Endothelial cell of umbilical vein (primary cell): ENCODE results near the gene KCNG3.

ENCODE experiments used
- POLR2A ChIP-seq: IDR thresholded peaks from 2 replicates; pipeline ENCODE4 v1.6.1; 2012; ENCODE audit warnings: low read depth, mild to moderate bottlenecking, control low read depth, low read length
- POLR2AphosphoS5 ChIP-seq: IDR thresholded peaks from 2 replicates; pipeline ENCODE4 v1.6.1; 2012; ENCODE audit warnings: low read depth, mild to moderate bottlenecking, control low read depth, low read length, moderate library complexity; ENCODE audit not compliant: insufficient read depth
- TF ChIP-seq, protein P1 (sequence below), 2 donors: IDR thresholded peaks; 1 replicate in 1 of 2; 2 replicates in 1 of 2; pipeline ENCODE4 v1.5.1; 2011; ENCODE audit warnings: low read length in 2 of 2, mild to moderate bottlenecking in 2 of 2, moderate library complexity in 2 of 2, control low read depth in 1 of 2, inconsistent platforms in 1 of 2, low read depth in 1 of 2; ENCODE audit not compliant: insufficient read depth in 1 of 2; ENCODE audit errors: extremely low read depth in 1 of 2

DNA sequence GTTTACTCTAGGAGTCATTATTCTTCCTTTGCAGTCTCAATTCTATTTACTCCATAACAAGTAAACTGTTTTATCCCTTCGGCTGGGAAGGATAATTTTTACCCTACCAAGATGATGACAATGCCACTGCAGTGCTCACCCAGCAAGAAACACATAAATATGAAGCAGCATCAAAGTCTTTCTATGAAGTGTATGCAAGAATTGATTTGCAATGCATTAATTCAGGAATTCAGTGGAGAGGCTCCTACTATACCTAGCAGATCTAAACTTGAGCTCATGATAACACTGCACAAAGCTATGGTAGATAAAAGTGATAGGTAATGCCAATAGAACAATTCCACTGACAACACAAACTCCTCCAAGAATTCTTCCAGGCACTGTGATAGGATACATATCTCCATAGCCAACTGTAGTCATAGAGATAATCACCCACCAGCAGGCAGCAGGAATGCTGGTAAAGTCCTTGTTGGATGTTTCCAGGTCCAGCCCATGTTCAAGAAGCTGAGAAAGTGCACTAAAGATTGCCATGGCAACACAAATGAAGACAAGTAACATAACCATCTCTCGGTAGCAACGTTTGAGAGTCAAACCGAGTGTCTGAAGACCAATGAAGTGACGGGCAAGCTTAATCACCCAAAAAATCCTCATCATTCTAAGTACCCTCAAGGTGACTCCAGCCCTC, 49.9 kb downstream of the KCNG3 start:
- TF ChIP-seq POLR2AphosphoS5 (no peak), POLR2A (no peak)
- TF ChIP-seq, protein P1, sequence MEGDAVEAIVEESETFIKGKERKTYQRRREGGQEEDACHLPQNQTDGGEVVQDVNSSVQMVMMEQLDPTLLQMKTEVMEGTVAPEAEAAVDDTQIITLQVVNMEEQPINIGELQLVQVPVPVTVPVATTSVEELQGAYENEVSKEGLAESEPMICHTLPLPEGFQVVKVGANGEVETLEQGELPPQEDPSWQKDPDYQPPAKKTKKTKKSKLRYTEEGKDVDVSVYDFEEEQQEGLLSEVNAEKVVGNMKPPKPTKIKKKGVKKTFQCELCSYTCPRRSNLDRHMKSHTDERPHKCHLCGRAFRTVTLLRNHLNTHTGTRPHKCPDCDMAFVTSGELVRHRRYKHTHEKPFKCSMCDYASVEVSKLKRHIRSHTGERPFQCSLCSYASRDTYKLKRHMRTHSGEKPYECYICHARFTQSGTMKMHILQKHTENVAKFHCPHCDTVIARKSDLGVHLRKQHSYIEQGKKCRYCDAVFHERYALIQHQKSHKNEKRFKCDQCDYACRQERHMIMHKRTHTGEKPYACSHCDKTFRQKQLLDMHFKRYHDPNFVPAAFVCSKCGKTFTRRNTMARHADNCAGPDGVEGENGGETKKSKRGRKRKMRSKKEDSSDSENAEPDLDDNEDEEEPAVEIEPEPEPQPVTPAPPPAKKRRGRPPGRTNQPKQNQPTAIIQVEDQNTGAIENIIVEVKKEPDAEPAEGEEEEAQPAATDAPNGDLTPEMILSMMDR (IDR thresholded peaks at IDR 0.05; ENCODE audit: extremely low read depth in 1 of 2, insufficient read depth in 1 of 2, low read depth in 1 of 2, low read length in 2 of 2): no peak
